A549 (cell line): ENCODE data around the gene PRELID3B. TPM values are rescaled to one million over a fixed set of nuclear protein-coding genes. Genes with fewer than 3 reads are reported as not detected.

Experiments
- ATAC-seq, 2 experiments: fragments of 200-7000 bp in 1 of 2; fragments of >200 bp in 1 of 2; cut with Nextera tagmentation in 1 of 2; cut with Tn5 transposase in 1 of 2; 3 replicates each; pipeline versions ENCODE4 v1.8.0 to v1.9.1; 2018 to 2020; ENCODE audit warnings: mild to moderate bottlenecking in 1 of 2, moderate library complexity in 1 of 2
- CTCF ChIA-PET: fragments of 300-600 bp; sonication (Branson Sonifier 250); formaldehyde crosslinking; extraction: SDS; loops from one replicate; lab custom pipeline; 2021; ENCODE audit warnings: antibody characterized with exemption, inconsistent platforms; lab: Yijun Ruan, JAX
- POLR2A ChIA-PET: fragments of 350-600 bp; formaldehyde crosslinking; extraction: SDS; loops from one replicate; lab custom pipeline; 2021; ENCODE audit warnings: antibody characterized with exemption, inconsistent platforms; lab: Yijun Ruan, JAX
- DNase-seq, 2 experiments: peaks; one replicate each; pipeline versions ENCODE4 v3.0.0 to v3.0.0-alpha.2; 2011 to 2016; ENCODE audit warnings: low read depth in 1 of 2, low spot score in 1 of 2
- FAIRE-seq: peaks from 2 replicates; lab custom pipeline; 2011; peaks lifted over from hg19 to GRCh38; lab: Jason Lieb, UNC
- H3K27ac ChIP-seq, 2 experiments: fragments of >200 bp; sonication (Bioruptor Twin); formaldehyde crosslinking; 3 replicates each; pipeline ENCODE4 v1.5.1; 2016 to 2017
- H3K4me1 ChIP-seq: fragments of >200 bp; sonication (Bioruptor Twin); formaldehyde crosslinking; 3 replicates; pipeline ENCODE4 v1.6.1; 2016
- H3K4me2 ChIP-seq: fragments of >200 bp; sonication (Bioruptor Twin); formaldehyde crosslinking; 3 replicates; pipeline ENCODE4 v1.6.1; 2016
- H3K4me3 ChIP-seq: fragments of >200 bp; sonication (Bioruptor Twin); formaldehyde crosslinking; 3 replicates; pipeline ENCODE4 v1.5.1; 2016
- H3K9me3 ChIP-seq: fragments of >200 bp; sonication (Bioruptor Twin); formaldehyde crosslinking; 3 replicates; pipeline ENCODE4 v1.6.1; 2016
- ATOH8 ChIP-seq: fragments of 250-450 bp; sonication (Bioruptor Pico); IDR thresholded peaks from 2 replicates; pipeline ENCODE4 v1.5.0; 2020; ENCODE audit warnings: low read depth, mild to moderate bottlenecking, moderate library complexity
- CBX2 ChIP-seq: fragments of 200-600 bp; sonication (generic); IDR thresholded peaks from 2 replicates; pipeline ENCODE4 v1.6.1; 2016; ENCODE audit warnings: low read depth, mild to moderate bottlenecking, borderline replicate concordance
- CEBPB ChIP-seq, 2 experiments: fragments of >200 bp in 1 of 2; sonication (Bioruptor Twin) in 1 of 2; formaldehyde crosslinking in 1 of 2; IDR thresholded peaks; 2 replicates each; pipeline ENCODE4 v1.6.1; 2012 to 2016
- CTCF ChIP-seq: fragments of >200 bp; sonication (Bioruptor Twin); formaldehyde crosslinking; IDR thresholded peaks from 3 replicates; pipeline ENCODE4 v1.5.1; 2016
- EHF ChIP-seq: fragments of 250-450 bp; sonication (Bioruptor Pico); IDR thresholded peaks from 2 replicates; pipeline ENCODE4 v1.5.0; 2020; ENCODE audit warnings: mild to moderate bottlenecking
- EP300 ChIP-seq, 2 experiments: fragments of >200 bp; sonication (Bioruptor Twin); formaldehyde crosslinking; IDR thresholded peaks; 2 replicates in 1 of 2; 3 replicates in 1 of 2; pipeline ENCODE4 v1.6.1; 2016 to 2017
- FOXS1 ChIP-seq: fragments of 250-450 bp; sonication (Bioruptor Pico); IDR thresholded peaks from 2 replicates; pipeline ENCODE4 v1.5.0; 2020; ENCODE audit warnings: mild to moderate bottlenecking, moderate library complexity
- HDAC2 ChIP-seq: fragments of 200-600 bp; sonication (generic); IDR thresholded peaks from 2 replicates; pipeline ENCODE4 v1.6.1; 2016
- HEYL ChIP-seq: fragments of 250-450 bp; sonication (Bioruptor Pico); IDR thresholded peaks from 2 replicates; pipeline ENCODE4 v1.8.0; 2021; ENCODE audit warnings: mild to moderate bottlenecking, moderate library complexity
- HOXB13 ChIP-seq: fragments of 250-450 bp; sonication (Bioruptor Pico); IDR thresholded peaks from 2 replicates; pipeline ENCODE4 v1.5.0; 2020; ENCODE audit warnings: low read depth, mild to moderate bottlenecking, moderate library complexity
- JUNB ChIP-seq: fragments of >200 bp; sonication (Bioruptor Twin); formaldehyde crosslinking; IDR thresholded peaks from 2 replicates; pipeline ENCODE4 v1.6.1; 2016
- KDM5A ChIP-seq: fragments of 200-600 bp; sonication (generic); IDR thresholded peaks from 2 replicates; pipeline ENCODE4 v1.6.1; 2016; ENCODE audit warnings: antibody characterized with exemption, mild to moderate bottlenecking
- MAX ChIP-seq: IDR thresholded peaks from 2 replicates; pipeline ENCODE4 v1.6.1; 2012
- NPAS2 ChIP-seq: fragments of 250-450 bp; sonication (Bioruptor Pico); IDR thresholded peaks from 2 replicates; pipeline ENCODE4 v1.8.0; 2022; ENCODE audit warnings: mild to moderate bottlenecking, moderate library complexity, borderline replicate concordance
- NR3C1 ChIP-seq: fragments of >200 bp; sonication (Bioruptor Twin); formaldehyde crosslinking; IDR thresholded peaks from 3 replicates; pipeline ENCODE4 v1.6.1; 2017
- POLR2A ChIP-seq: IDR thresholded peaks from 2 replicates; pipeline ENCODE4 v1.6.1; 2012; ENCODE audit warnings: mild to moderate bottlenecking, low read length
- POLR2AphosphoS2 ChIP-seq: conservative IDR thresholded peaks from 2 replicates; pipeline ENCODE4 v1.6.1; 2012; ENCODE audit warnings: low read length, improper control_type of control experiment, inconsistent platforms
- RAD21 ChIP-seq, 2 experiments: fragments of >200 bp in 1 of 2; sonication (Bioruptor Twin) in 1 of 2; formaldehyde crosslinking in 1 of 2; IDR thresholded peaks in 1 of 2; conservative IDR thresholded peaks in 1 of 2; 2 replicates in 1 of 2; 3 replicates in 1 of 2; pipeline ENCODE4 v1.6.1; 2012 to 2018; ENCODE audit warnings: inconsistent platforms in 1 of 2
- RFX5 ChIP-seq: fragments of 450-650 bp; IDR thresholded peaks from 2 replicates; pipeline ENCODE4 v1.7.1; 2014; ENCODE audit warnings: antibody characterized with exemption, mild to moderate bottlenecking, moderate library complexity
- TFCP2L1 ChIP-seq: fragments of 250-450 bp; sonication (Bioruptor Pico); IDR thresholded peaks from 2 replicates; pipeline ENCODE4 v1.5.0; 2021; ENCODE audit warnings: mild to moderate bottlenecking
- TP53 ChIP-seq: fragments of 250-450 bp; sonication (Bioruptor Pico); IDR thresholded peaks from 2 replicates; pipeline ENCODE4 v1.5.0; 2021; ENCODE audit warnings: mild to moderate bottlenecking, moderate library complexity
- USF2 ChIP-seq: fragments of 450-650 bp; IDR thresholded peaks from 2 replicates; pipeline ENCODE4 v1.6.1; 2014; ENCODE audit warnings: antibody characterized with exemption
- WGBS: methylation state at CpG from one replicate; pipeline ENCODE4 v1.1.6; 2017; ENCODE audit errors: missing lambda C conversion rate; 5-methylcytosine and 5-hydroxymethylcytosine counted together
- polyA plus RNA-seq, 4 experiments: library from polyadenylated mRNA; depleted of rRNA in 3 of 4; stranded (reverse); fragments of >200 nt; fragmentation: RNase III in 1 of 4; extraction: RNeasy Plus Mini Kit Qiagen cat#74134 plus additional on column Dnase treatment in 1 of 4; gene quantifications; 2 replicates in 3 of 4; 3 replicates in 1 of 4; pipeline ENCODE4 v1.2.3, GENCODE V29; 2011 to 2017

The PRELID3B gene
- polyA plus RNA-seq, 2 of the 4 experiments (the other 2 are of a cell fraction) = 85.6 to 143 TPM

GRCh38 chr20:59082077-59082740 lies 39.6 kb upstream of the PRELID3B start:
- TF ChIP-seq HDAC2 (no peak), RAD21 (conservative IDR thresholded peaks at IDR 0.05 in 1 of 2, IDR thresholded peaks at IDR 0.05 in 1 of 2) (peak in 1 of 2 experiments; percentile 12; a peak in 1 of 5 replicates), RFX5 (no peak), POLR2A (no peak), CTCF (peak; percentile 18; the same call in 1 of the 3 replicates), TP53 (CRISPR knock-in tag) (no peak), TFCP2L1 (CRISPR knock-in tag) (no peak), NR3C1 (no peak), JUNB (no peak), CBX2 (no peak)
- 11% methylated on average over 3 of the region's 3 CpGs for WGBS
- H3K27ac ChIP-seq = no peak overlapping the region
- no peak overlapping the region for H3K4me3 ChIP-seq
- no peak overlapping the region for H3K4me2 ChIP-seq
- H3K9me3 ChIP-seq = no peaks in the 10 kb centered on the region
- CTCF ChIA-PET = interaction anchor here (0.7 to 2.4 kb wide), 3 partner anchors 141 to 414 kb away, joined by 3 to 8 read pairs (median 3); no protein-coding TSS in a partner anchor
- POLR2A ChIA-PET = interaction anchor here (0.8 kb wide), 1 partner anchor 50 kb away, joined by 3 read pairs; the partner anchor contains the start of gene ATP5F1E
- no peaks in the 10 kb centered on the region for H3K4me1 ChIP-seq
- no peak for FAIRE-seq
- peak in 1 of 2 experiments; percentile 8 for DNase-seq
- ATAC-seq = 0 out of 6 replicates have a peak, but pooled peaks of 1 of the 2 experiments have one; percentile 38

GRCh38 chr20:59081036-59081435 lies 38.5 kb upstream of the PRELID3B start:
- no peak for DNase-seq
- H3K4me2 ChIP-seq = no peak overlapping the region
- CTCF ChIA-PET = interaction anchor here (1.5 kb wide), 1 partner anchor 10 kb away, joined by 4 read pairs; no protein-coding TSS in a partner anchor
- POLR2A ChIA-PET = no interaction called here
- H3K9me3 ChIP-seq = no peaks in the 10 kb centered on the region
- H3K4me1 ChIP-seq = no peaks in the 10 kb centered on the region
- FAIRE-seq = no peak
- no peak for ATAC-seq
- H3K4me3 ChIP-seq = no peak overlapping the region
- no peak for TF ChIP-seq NR3C1
- TF ChIP-seq MAX = no peak
- no peak for TF ChIP-seq FOXS1
- TF ChIP-seq, all 56 proteins: peak for 0
- 60% methylated on average over 3 of the region's 3 CpGs for WGBS
- H3K27ac ChIP-seq = no peak overlapping the region

GRCh38 chr20:59078231-59078630 lies 35.6 kb upstream of the PRELID3B start:
- Histone ChIP-seq H3K4me2 (no peak overlapping the region), H3K4me1 (peaks cover 6% of the 10 kb centered on the region; the same call in 1 of the 3 replicates), H3K27ac (no peak overlapping the region), H3K4me3 (no peak overlapping the region), H3K9me3 (no peaks in the 10 kb centered on the region)
- FAIRE-seq (no peak), ATAC-seq (no peak), DNase-seq (no peak)
- WGBS = 47% methylated on average over 5 of the region's 5 CpGs
- ChIA-PET CTCF (no interaction called here), POLR2A (no interaction called here)
- TF ChIP-seq RAD21 (conservative IDR thresholded peaks at IDR 0.05 in 1 of 2, IDR thresholded peaks at IDR 0.05 in 1 of 2) (no peak), KDM5A (no peak), HEYL (CRISPR knock-in tag) (no peak)

- TF ChIP-seq POLR2AphosphoS2 (no peak), CEBPB (IDR thresholded peaks at IDR 0.05) (no peak), HOXB13 (CRISPR knock-in tag) (no peak), USF2 (no peak), CBX2 (no peak), ATOH8 (no peak), NPAS2 (no peak), TP53 (CRISPR knock-in tag) (no peak), NR3C1 (no peak), EP300 (IDR thresholded peaks at IDR 0.05) (no peak), EHF (CRISPR knock-in tag) (no peak), CTCF (no peak)
- Histone ChIP-seq H3K27ac (no peak overlapping the region), H3K4me2 (no peak overlapping the region), H3K9me3 (no peaks in the 10 kb centered on the region), H3K4me1 (peaks cover 6% of the 10 kb centered on the region; the same call in 1 of the 3 replicates), H3K4me3 (no peak overlapping the region)
- CTCF ChIA-PET = interaction anchor here (1.6 kb wide), 1 partner anchor 144 kb away, joined by 6 read pairs; no protein-coding TSS in a partner anchor
- WGBS = 0% methylated on average over 1 of the region's 1 CpG
- POLR2A ChIA-PET = no interaction called here
- no peak for DNase-seq
- no peak for FAIRE-seq
- no peak for ATAC-seq
Measured at GRCh38 chr20:59077705-59078104, 35.1 kb upstream of the PRELID3B start.
